HepG2 (cell line): Measurements from ENCODE around the gene HTRA3. TPM values are rescaled to one million over a fixed set of nuclear protein-coding genes. Genes with fewer than 3 reads are reported as not detected.
A peak's percentile ranks its signal among the peaks of the same experiment; 100 is the strongest.

Experiments used
- EP300 ChIP-seq, 3 experiments: sonication (generic) in 1 of 3; formaldehyde crosslinking in 1 of 3; IDR thresholded peaks; 2 replicates each; pipeline versions ENCODE4 v1.5.1 to v1.6.1; 2011 to 2020; ENCODE audit warnings: low read depth in 2 of 3, low read length in 2 of 3, borderline replicate concordance in 1 of 3, improper control_type of control experiment in 1 of 3, mild to moderate bottlenecking in 1 of 3, missing genetic modification reagents in 1 of 3, moderate library complexity in 1 of 3
- IKZF5 ChIP-seq: IDR thresholded peaks from 2 replicates; pipeline ENCODE4 v1.6.1; 2018; ENCODE audit warnings: missing genetic modification reagents, mild to moderate bottlenecking, missing compliant biosample characterization
- TFAP4 ChIP-seq: sonication (generic); IDR thresholded peaks from 2 replicates; pipeline ENCODE4 v1.6.1; 2016; ENCODE audit warnings: low read depth, borderline replicate concordance
- ZNF414 ChIP-seq: sonication (generic); formaldehyde crosslinking; IDR thresholded peaks from 2 replicates; pipeline ENCODE4 v1.5.0; 2020; ENCODE audit warnings: missing genetic modification reagents
- ZNF441 ChIP-seq: sonication (generic); formaldehyde crosslinking; IDR thresholded peaks from 2 replicates; pipeline ENCODE4 v1.7.0; 2021; ENCODE audit warnings: missing genetic modification reagents, borderline replicate concordance
- ZNF557 ChIP-seq: sonication (generic); formaldehyde crosslinking; IDR thresholded peaks from 2 replicates; pipeline ENCODE4 v1.4.0; 2020; ENCODE audit warnings: missing genetic modification reagents
- ZNF740 ChIP-seq: sonication (generic); formaldehyde crosslinking; IDR thresholded peaks from 2 replicates; pipeline ENCODE4 v1.4.0; 2020; ENCODE audit warnings: missing genetic modification reagents
- polyA plus RNA-seq, 8 experiments: library from polyadenylated mRNA; depleted of rRNA in 3 of 8; stranded (reverse) in 7 of 8; unstranded in 1 of 8; fragments of >200 nt; fragmentation: Illumina TruSeq in 4 of 8; extraction: Trizol in 4 of 8; gene quantifications; 2 replicates each; pipeline versions ENCODE4 v1.2.1 to v1.2.3, GENCODE V29; 2011 to 2016; ENCODE audit warnings: low read depth in 4 of 8, missing spikeins in 1 of 8, mixed read lengths in 1 of 8; ENCODE audit not compliant: insufficient read depth in 1 of 8
- total RNA-seq, 5 experiments: library from RNA; depleted of rRNA; stranded (reverse); fragments of >200 nt; fragmentation: Illumina TruSeq; extraction: Trizol; gene quantifications; 2 replicates each; pipeline ENCODE4 v1.2.3, GENCODE V29; 2016; ENCODE audit warnings: low read depth in 1 of 5
- TF ChIP-seq, protein P1 (sequence below): sonication (generic); formaldehyde crosslinking; IDR thresholded peaks from 2 replicates; pipeline ENCODE4 v1.8.1; 2022; ENCODE audit warnings: low read depth, mild to moderate bottlenecking, missing genetic modification reagents
- TF ChIP-seq, protein P2 (sequence below): sonication (generic); formaldehyde crosslinking; IDR thresholded peaks from 2 replicates; pipeline ENCODE4; 2020; ENCODE audit warnings: missing genetic modification reagents, mild to moderate bottlenecking, borderline replicate concordance
- TF ChIP-seq, protein P3 (sequence below): sonication (generic); formaldehyde crosslinking; IDR thresholded peaks from 2 replicates; pipeline ENCODE4 v1.9.0; 2021; ENCODE audit warnings: missing genetic modification reagents, mild to moderate bottlenecking, borderline replicate concordance
- TF ChIP-seq, protein P4 (sequence below): sonication (generic); formaldehyde crosslinking; IDR thresholded peaks from 2 replicates; pipeline ENCODE4 v1.5.1; 2020; ENCODE audit warnings: mild to moderate bottlenecking, missing genetic modification reagents, moderate library complexity

Gene HTRA3
- total and polyA plus RNA-seq, 2 of the 13 experiments (the other 11 are each of a cell fraction or from before 2014, with no cell fraction given), result 0.17 TPM; not detected in 1

GRCh38 chr4:8225706-8226443 lies 43.7 kb upstream of the HTRA3 start (continued):
- TF ChIP-seq ZNF740 (CRISPR knock-in tag) (0 out of 2 replicates have a peak, but pooled peaks have one; percentile 21), IKZF5 (CRISPR knock-in tag) (0 out of 2 replicates have a peak, but pooled peaks have one; percentile 38), TFAP4 (no peak), EP300 (IDR thresholded peaks at IDR 0.05; ENCODE audit: low read depth in 2 of 2, low read length in 2 of 2) (peak in 1 of 2 experiments; percentile 68; a peak in 1 of 4 replicates), EP300 (CRISPR knock-in tag; IDR thresholded peaks at IDR 0.05; ENCODE audit: borderline replicate concordance) (peak; percentile 32; the same call in 1 of the 2 replicates), ZNF441 (CRISPR knock-in tag) (0 out of 2 replicates have a peak, but pooled peaks have one; percentile 12), ZNF557 (no peak), ZNF414 (CRISPR knock-in tag) (no peak)
- TF ChIP-seq, protein P1, sequence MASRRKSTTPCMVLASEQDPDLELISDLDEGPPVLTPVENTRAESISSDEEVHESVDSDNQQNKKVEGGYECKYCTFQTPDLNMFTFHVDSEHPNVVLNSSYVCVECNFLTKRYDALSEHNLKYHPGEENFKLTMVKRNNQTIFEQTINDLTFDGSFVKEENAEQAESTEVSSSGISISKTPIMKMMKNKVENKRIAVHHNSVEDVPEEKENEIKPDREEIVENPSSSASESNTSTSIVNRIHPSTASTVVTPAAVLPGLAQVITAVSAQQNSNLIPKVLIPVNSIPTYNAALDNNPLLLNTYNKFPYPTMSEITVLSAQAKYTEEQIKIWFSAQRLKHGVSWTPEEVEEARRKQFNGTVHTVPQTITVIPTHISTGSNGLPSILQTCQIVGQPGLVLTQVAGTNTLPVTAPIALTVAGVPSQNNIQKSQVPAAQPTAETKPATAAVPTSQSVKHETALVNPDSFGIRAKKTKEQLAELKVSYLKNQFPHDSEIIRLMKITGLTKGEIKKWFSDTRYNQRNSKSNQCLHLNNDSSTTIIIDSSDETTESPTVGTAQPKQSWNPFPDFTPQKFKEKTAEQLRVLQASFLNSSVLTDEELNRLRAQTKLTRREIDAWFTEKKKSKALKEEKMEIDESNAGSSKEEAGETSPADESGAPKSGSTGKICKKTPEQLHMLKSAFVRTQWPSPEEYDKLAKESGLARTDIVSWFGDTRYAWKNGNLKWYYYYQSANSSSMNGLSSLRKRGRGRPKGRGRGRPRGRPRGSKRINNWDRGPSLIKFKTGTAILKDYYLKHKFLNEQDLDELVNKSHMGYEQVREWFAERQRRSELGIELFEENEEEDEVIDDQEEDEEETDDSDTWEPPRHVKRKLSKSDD (CRISPR knock-in tag), result no peak
- TF ChIP-seq, protein P2, sequence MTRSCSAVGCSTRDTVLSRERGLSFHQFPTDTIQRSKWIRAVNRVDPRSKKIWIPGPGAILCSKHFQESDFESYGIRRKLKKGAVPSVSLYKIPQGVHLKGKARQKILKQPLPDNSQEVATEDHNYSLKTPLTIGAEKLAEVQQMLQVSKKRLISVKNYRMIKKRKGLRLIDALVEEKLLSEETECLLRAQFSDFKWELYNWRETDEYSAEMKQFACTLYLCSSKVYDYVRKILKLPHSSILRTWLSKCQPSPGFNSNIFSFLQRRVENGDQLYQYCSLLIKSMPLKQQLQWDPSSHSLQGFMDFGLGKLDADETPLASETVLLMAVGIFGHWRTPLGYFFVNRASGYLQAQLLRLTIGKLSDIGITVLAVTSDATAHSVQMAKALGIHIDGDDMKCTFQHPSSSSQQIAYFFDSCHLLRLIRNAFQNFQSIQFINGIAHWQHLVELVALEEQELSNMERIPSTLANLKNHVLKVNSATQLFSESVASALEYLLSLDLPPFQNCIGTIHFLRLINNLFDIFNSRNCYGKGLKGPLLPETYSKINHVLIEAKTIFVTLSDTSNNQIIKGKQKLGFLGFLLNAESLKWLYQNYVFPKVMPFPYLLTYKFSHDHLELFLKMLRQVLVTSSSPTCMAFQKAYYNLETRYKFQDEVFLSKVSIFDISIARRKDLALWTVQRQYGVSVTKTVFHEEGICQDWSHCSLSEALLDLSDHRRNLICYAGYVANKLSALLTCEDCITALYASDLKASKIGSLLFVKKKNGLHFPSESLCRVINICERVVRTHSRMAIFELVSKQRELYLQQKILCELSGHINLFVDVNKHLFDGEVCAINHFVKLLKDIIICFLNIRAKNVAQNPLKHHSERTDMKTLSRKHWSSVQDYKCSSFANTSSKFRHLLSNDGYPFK, result no peak
- TF ChIP-seq, protein P3, sequence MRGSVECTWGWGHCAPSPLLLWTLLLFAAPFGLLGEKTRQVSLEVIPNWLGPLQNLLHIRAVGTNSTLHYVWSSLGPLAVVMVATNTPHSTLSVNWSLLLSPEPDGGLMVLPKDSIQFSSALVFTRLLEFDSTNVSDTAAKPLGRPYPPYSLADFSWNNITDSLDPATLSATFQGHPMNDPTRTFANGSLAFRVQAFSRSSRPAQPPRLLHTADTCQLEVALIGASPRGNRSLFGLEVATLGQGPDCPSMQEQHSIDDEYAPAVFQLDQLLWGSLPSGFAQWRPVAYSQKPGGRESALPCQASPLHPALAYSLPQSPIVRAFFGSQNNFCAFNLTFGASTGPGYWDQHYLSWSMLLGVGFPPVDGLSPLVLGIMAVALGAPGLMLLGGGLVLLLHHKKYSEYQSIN (CRISPR knock-in tag), result no peak
- TF ChIP-seq, protein P4, sequence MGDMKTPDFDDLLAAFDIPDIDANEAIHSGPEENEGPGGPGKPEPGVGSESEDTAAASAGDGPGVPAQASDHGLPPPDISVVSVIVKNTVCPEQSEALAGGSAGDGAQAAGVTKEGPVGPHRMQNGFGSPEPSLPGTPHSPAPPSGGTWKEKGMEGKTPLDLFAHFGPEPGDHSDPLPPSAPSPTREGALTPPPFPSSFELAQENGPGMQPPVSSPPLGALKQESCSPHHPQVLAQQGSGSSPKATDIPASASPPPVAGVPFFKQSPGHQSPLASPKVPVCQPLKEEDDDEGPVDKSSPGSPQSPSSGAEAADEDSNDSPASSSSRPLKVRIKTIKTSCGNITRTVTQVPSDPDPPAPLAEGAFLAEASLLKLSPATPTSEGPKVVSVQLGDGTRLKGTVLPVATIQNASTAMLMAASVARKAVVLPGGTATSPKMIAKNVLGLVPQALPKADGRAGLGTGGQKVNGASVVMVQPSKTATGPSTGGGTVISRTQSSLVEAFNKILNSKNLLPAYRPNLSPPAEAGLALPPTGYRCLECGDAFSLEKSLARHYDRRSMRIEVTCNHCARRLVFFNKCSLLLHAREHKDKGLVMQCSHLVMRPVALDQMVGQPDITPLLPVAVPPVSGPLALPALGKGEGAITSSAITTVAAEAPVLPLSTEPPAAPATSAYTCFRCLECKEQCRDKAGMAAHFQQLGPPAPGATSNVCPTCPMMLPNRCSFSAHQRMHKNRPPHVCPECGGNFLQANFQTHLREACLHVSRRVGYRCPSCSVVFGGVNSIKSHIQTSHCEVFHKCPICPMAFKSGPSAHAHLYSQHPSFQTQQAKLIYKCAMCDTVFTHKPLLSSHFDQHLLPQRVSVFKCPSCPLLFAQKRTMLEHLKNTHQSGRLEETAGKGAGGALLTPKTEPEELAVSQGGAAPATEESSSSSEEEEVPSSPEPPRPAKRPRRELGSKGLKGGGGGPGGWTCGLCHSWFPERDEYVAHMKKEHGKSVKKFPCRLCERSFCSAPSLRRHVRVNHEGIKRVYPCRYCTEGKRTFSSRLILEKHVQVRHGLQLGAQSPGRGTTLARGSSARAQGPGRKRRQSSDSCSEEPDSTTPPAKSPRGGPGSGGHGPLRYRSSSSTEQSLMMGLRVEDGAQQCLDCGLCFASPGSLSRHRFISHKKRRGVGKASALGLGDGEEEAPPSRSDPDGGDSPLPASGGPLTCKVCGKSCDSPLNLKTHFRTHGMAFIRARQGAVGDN (CRISPR knock-in tag), result peak; percentile 59
